T-helper 22 cell (primary cell): ENCODE results near the gene CALHM3.
A peak's percentile ranks its signal among the peaks of the same experiment; 100 is the strongest.

ENCODE experiments used
- DNase-seq: peaks from one replicate; pipeline ENCODE4 v3.0.0-alpha.2; 2020; ENCODE audit warnings: low read depth

Gene CALHM3

DNA sequence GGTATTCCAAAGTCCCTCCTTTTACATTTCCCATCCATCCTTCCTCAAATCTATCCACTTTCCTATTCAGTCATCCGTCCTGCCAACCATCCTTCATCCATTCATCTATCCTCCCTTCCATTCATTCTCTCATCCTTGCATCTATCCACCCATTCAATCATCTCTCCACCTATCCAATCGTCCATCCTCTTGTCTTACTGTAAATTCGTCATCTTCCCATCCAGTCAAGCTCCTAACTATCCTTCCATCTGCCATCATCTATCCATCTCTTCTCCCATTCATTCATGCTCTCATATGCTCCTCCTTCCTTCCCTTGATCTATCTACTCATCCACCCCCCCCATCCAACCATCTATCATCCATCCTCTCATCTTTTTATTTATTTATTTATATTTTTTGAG is 5.0 kb downstream of the CALHM3 start:
- DNase-seq = no peak

DNA sequence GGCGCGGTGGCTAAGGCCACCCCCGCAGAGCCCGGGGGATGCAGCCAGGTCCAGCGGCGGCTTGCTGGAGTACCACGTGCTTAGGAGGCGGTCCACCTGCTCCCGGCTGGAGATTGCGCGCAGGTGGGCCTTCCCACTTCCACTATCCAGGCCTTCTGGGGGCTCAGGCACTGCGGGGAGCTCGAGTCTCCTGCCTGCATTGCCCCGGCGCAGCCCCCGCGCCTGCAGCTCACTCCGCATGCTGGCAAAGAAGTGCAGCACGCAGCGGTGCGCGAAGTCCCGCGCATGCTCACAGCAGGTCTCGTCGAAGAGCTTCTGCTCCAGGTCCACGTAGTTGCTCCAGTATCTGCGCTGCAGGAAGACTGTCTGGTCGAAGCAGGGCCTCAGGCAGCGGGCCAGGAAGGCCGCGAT is 5.8 kb downstream of the CALHM3 start:
- DNase-seq = no peak

DNA sequence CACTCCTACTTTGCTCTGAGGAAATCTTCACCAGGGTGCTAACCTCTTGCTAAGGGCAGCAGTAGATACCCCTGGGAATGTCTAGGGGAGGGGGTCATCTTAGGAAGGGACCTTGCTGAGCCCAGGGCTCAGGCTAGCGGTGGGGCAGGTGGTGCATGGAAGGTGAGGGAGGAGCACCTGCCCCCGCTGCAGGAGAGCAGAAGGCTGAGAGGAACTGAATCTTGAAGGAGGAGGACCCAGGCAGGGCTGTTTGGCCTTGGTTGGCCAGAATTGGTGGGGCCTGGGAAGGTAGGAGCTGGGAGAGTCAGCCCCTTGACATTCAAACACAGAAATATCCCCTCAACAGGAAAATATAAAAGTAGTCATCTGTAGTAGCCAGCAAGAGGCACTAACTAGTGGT is 7.0 kb downstream of the CALHM3 start:
- no peak for DNase-seq

DNA sequence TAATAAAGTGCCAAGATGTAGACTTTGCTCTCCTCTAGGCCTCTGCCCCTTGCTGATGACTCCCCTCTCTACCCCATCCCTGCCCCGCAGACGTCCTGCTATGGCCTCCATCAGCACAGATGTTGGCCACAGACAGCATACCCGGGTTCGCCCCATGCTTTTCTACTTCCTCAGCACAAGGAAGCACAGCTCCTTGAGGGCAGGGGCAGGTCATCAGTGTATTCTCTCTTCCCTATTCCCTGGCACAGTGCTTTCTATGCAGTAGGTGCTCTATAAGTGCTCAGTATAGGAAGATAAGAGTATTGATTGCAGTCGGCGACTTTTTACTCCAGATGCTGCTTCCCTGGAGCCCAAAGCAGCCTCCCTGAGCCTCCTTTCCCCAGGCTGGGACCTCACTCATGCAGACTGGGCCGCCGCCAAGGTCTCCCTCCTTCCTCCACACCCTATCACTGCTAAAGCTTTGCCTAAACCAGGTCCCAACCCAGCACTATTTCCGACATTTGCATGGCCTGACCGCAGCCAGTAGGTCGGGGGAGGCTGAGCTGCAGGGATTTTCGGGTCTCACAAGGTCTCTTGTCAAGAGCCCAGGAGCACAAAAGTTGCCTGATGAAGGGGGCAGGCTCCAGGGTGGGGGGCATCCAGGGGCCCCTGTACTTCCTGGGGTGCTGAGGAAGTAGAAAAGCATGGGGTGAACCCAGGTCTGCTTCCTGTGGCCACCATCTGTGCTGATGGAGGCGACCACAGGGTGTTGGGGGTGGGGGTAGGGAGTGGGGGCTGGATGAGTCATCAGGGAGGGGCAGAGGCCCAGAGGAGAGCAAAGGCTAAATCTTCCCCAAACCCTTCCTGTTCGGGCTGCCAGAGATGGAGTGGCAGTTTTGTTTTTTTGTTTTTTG is 8.0 kb downstream of the CALHM3 start:
- peak; percentile 71 for DNase-seq

DNA sequence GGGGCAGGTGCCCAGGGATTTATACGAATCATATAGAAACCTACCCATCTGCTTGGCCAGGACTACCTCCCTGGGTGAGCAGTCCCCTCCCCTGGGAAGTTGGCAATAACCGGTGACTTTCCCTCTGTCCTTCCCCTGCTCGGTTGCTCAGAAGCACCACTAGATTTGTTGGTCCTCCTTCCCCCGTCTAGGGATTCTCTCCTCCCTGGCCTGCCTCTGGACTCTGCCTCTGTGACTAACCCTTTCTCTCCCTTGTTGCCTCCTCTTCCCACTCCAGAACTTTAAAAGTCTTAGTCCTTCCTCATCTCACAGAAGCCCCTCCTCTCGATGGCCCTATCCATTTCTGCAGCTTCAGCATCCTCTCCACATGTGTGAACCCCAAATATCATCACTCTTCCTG is 9.8 kb downstream of the CALHM3 start:
- DNase-seq = no peak

DNA sequence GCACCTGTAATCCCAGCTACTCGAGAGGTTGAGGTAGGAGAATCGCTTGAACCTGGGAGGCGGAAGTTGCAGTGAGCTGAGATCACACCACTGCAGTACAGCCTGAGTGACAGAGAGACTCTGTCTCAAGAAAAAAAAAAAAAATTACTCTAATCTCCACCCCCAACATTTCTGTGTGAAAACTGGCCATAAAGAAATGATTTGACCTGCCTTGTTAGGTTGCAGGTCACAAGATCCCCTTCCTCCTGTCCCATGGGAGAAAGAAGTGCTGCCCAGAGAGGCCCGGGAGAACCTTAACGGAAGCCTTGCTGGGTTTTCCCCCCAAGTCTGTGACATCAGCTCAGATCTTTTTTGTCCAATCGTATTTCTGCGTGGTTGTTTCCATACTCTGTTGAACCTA is 11.6 kb downstream of the CALHM3 start:
- no peak for DNase-seq

DNA sequence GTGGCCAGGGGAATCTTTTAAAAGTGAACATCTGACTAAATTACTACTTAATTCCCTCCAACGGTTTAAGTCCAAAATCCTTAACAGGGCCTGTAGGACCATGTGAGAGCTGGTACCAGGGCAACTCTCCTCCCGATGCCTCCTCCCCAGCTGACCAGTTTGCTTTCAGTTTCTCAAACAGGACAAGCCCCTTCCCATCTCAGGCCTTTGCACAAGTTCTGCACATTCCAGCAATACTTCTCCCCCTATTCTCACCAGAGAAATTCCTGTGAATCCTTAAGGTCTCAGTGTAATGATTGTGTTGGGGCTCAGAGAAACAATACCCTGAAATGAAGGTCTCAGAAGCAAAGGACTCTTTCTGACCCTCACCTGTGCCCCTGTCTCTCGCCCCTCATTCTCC is 12.3 kb downstream of the CALHM3 start:
- no peak for DNase-seq

DNA sequence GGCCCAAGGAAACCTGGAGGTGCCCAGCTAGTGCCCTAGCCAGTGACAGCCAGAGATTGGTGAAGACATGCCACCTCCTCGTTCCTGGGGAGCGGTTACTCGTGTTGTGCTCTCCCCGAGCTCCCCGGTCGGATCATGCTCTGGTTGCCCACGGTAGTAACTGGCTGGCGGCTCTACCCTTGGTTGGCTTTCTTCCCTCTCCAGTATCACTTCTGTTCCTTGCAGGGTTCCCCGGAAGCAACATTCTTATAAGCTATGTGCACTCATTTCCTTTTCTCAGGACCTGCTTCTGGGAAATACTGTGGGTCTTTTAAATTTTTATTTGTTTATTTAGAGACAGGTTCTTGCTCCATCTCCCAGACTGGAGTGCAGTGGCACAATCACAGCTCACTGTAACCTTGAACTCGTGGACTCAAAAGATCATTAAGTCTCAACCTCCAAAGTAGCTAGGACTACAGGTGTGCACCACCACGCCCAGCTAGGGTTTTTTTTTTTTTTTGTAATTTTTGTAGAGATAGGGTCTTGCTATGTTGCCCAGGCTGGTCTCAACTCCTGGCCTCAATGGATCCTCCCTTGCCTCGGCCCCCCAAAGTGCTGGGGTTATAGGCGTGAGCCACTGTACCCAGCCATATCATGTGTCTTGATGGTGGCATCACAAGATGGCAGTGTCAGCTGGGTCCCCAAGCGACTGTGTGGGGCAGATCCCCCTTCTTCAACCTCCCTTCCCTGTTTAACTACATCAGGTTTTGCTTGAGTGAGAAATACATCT is 13.4 kb downstream of the CALHM3 start:
- no peak for DNase-seq

DNA sequence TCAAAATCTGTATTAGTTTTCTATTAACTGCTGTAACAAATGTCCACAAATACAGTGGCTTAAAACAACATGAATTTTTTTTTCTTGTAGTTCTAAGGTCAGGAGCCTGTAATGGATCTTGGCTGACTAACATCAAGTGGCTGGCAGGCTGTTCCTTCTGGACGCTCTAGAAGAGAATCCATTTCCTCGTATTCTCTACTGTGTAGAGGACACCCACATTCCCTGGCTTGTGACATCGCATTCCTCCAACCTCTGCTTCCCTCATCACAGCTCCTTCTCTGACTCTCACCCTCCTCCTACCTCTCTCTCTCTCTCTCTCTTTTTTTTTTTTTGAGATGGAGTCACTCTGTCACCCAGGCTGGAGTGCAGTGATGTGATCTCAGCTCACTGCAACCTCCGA is 15.5 kb downstream of the CALHM3 start:
- no peak for DNase-seq

DNA sequence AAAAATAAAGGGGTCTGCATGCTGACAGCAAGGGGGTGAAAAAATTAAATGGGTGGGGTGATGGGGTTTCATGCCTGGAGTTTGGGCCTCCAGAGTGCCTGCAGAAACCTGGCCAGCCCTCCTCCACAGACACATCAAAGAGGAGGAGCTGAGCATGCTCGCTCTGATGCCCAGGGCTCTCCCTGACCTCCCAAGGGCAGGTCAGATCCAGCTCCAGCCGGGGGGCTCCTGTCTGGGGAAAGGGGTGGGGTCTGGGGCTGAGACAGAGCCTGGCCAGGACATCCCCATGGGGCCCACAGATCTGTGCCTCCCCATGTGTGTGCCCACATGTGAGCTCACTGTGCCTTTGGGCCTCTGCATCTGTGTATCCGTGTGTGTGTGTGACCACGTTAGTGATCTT is 19.4 kb downstream of the CALHM3 start:
- no peak for DNase-seq

DNA sequence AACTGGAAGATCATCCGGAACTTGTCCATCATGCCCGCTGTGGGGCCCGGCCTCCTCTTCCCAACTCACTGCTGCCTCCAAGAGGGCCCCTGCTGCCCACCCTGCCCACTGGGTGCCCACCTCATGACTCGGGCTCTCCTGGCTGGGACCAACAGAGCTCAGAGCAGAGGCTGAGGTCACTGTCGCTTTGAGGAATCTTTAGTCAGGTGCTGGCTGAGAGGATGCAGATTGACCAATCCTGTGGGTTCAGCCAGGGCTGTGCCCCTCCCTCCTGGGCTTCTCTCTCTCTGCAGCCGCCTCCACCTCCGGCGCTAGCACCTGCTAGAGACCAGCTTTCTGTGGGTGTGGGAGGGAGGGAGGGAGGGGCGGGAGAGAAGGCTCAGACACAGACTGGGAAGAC is 20.3 kb downstream of the CALHM3 start, which contains the start of gene CALHM1:
Gene CALHM1, minus strand, starts transcription at position 181 of the 400 bp plus-strand sequence. Its CDS starts 149 bp downstream, at position 32.
- no peak for DNase-seq

DNA sequence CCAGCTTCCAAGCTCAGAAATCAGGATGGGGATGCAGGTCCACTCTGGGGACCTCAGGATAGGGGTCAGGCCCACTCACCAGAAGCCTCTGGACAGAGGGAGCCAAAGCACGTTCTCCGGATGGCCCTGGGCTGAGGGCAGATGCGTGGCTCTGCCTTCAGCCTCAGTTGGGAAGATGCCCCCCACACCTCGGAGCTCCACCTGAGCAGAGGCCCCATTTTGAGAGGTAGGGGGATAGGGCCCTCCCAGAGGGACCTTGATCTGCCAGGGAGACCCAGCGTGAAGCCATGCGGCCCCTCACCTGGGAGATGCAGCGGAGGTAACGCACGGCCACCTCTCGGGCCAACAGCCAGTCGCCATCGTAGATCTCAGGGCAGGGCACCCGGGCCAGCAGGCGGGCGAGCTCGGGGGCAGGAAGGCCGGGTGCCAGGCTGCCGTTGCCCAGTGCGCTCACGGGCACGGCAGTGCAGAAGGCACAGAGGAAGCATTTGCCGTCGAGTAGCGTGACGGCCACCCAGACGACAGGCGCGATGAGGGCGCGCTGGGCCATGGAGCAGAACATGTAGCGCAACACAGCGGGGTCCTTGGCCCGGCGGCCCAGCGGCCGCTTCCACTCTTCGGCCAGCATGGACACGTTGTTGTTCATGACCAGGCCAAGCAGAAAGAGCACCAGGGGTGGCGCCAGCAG is 21.0 kb downstream of the CALHM3 start:
- no peak for DNase-seq

DNA sequence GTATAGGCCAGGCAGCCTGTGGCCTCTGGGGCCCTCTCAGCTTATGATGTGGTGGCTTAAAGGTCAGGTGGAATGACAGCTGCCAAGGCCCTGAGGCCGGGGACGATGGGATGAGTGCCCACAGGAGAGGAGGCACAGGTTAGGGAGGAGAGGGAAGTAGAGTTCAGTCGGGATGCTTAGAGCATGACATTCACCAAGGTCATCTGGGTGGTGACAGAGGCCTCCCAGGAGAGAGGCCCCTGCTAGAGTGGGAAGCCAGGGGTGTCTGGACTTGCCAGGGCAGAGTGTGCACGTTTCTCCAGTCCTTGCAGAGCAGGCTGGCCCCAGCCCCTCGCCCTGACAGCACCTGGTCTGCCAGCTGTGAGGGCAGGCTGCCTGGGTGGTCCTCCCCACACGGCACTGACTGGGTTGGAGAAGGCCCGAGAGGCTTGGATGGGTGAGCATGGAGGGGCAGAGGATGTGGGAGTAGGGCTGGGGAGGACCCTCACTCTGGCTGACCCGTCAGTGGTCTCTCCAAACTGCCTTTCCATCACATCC is 21.8 kb downstream of the CALHM3 start:
- no peak for DNase-seq

DNA sequence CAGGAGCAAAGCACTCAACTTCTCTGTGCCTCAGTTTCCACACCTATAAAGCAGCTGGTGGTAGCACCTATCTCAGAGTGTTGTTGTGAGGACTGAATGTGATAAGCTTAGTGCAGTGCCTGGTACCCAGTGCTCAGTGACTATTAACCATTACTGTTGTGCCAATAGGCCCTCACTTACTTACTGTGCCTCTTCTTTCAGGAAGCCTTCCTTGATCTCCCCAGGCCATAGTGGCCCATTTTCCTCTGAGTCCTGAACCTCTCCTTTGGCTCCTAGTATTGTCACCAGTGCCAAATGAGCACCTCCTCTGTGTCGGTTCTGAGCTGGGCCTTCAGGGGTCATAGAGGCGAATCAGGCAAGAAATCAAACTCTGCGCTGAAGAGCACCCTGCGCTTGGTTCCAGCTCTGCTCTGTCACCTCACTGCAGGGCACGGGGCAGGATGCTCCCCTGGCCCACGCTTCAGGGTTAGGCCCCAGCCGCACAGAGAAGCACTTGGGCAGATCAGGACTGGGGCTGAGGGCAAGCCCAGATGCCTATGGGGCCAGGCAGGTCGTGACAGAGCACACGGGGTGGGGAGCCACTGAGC is 22.9 kb downstream of the CALHM3 start:
- no peak for DNase-seq

DNA sequence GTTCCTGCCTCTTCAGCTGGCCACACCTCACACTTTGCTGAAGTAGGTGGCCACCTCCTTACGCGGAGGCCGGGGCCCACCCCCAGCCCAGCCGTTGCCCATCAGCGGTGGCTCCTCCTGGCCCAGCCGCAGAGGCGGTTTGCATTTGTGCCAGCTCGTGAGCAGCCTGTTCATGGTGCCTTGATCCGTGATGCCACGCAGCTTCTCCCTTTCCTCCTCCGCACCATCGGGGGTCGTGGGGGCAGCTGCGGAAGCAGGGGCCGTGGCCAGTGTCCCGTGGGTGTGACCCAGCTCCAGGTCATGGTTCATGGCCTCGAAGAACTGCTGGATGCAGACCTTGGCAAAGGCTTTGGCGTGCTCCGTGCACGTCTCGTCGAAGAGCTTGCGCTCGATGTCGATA is 23.8 kb downstream of the CALHM3 start:
- DNase-seq = no peak

DNA sequence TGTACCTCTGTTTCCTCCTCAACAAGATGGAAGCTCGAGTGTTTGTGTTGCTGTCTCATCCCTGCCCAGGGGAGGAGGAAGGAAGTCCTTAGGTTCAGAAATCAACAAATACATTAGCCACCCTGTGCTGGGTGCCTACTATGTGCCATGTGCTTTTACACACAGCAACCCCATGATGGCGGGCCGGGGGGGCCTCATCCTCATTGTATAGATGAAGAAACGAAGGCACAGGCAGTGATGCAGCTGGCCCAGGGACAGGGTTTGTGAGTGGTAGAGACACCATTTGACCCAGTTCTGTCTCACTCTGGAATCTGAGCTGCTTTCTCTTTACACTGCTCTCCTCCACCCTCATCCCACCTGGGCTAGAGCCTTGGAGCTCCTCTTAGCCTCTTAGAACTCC is 25.0 kb downstream of the CALHM3 start:
- DNase-seq = no peak

DNA sequence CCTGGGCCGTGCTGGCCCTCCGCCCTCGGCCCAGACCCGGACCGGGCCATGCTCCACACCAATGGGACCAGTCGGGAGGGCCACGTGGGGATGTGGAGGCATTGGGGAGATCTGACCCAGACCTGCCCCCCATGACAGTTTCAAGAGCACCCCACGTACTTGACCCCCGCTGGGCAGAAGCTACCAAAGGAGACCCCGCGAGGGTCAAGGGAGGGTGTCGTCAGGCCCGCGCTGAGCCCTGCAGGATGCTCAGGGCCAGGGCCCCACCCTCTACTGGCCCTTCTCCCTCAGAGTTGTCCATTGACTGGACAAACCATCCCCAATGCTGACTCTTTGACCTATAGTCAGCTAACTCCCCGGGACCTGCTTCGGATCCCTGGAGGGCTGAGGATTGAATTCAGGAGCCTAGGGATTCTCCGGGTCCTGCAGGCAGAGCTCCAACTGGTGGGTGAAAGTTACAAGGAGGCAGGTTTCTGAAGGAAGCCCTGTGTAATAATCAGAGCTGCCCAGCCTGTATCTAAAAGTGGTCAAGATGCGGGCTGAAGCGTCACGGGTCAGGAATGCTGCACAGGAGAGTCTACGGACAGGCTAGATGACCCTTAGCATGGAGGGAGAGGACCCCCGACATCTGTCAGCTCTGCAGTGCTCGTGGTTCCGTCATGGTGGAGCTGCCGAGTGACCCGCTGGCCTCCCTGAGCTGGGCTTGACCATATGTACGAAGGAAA is 26.4 kb downstream of the CALHM3 start:
- no peak for DNase-seq

DNA sequence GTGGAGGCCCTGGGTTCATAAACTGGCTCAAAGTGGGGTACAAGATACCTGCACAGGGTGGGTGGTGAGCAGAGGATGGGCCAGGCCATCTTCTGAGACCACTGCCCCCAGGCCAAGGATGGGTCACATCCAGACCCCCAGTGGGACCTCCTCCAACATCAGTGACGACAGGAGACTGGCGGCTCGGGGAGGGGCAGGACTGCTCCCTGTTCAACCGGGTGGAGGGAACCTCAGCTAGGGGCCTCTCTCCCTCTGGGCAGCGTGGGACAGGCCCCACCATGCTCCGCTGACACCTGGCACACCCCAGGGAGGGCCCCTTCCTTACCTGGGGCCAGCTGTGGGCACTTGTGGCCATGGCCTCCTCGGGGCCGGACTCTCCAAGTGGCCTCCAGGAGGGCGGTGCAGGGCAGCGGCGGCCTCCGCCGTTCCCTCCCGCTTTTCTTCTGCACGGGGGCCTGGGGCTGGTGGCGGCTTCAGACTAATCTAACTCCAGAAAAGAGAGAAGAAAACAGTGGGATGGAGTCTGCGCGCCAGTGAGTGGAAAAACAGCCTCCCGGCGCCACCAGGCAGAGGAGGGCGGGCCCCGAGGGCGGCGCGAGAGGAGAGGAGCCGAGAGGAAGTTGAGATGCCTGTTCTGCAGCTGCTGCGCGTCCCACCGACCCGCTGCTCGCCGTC is 27.1 kb downstream of the CALHM3 start, which contains the start of gene CALHM2:
Gene CALHM2, minus strand, starts transcription at position 540 of the 675 bp plus-strand sequence. CDS start 2,429 bp downstream, outside the sequence.
- DNase-seq = no peak

DNA sequence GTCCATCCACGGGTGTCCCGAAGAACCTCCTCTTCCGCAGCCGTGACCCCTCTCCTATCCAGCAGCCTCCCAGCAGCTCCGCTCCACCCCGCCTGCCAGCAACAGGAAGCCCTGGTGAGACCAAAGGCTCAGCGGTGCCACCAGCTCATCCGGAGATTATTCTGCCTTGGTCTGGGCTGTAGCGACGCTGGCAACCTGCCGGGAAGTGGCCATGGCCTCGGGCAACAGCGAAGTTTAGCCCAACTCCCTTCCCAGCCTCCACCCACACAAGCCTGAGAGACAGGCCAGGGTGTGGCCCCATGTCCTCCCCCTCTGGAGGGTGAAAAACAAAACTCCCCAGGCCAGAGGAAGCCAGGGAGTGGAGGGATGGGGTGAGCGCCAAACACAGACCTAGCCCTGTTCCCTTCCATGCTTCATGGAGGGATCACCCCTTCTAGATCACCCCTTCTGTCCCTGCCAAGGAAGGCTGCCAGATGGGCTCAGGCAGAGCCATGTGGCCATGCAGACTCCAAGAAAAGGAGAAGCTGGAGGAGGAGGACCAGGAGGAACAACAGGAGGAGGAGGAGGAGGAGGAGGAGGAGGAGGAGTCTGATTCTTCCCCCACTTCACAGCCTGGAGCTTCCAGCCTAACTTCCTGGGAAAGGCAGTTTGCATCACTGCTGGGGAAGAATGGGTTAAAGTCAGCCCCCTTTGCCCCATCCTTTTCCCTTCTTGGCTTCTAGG is 27.8 kb downstream of the CALHM3 start:
- peak; percentile 29 for DNase-seq

DNA sequence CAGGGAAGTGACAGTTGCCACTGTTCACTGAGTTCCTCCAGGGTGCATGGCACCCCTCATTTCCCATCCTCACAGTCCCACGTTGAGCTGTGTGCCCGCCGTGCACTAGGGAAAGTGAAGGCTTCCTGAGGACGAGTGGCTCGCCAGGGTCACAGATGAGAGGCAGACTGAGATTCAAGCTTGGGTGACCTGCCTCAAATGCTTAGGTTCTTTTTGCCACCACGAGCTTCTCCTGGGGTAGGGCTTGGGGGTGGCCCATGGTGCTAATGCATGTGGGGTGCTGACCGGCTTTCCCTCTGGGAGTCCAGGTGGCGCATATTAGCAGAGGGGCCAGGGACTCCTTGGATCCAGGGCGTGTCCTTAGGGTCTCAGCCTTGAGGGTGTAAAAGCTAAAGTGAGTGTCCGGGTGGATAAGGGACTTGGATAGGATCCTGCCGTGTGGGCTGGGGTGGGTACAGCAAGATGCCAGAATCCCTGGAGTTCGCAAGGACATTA is 28.8 kb downstream of the CALHM3 start:
- DNase-seq = no peak
